Hematopoietic multipotent progenitor cell treated with erythropoietin and hydrocortisone succinate and interleukin-3 and kit ligand, for 17 days (in vitro differentiated cells): ENCODE results near the gene AMER2.
"Not testable (repeated sequence)": the region's sequence is repeated elsewhere in the genome, so short reads cannot be mapped to it uniquely, and the experiment has no call there.

ENCODE experiments used
- DNase-seq: peaks from one replicate; pipeline ENCODE4 v3.0.0-alpha.2; 2015; ENCODE audit warnings: low spot score

The AMER2 gene

GRCh38 chr13:25181597-25181996 is 9.5 kb upstream of the AMER2 start:
- no peak for DNase-seq

GRCh38 chr13:25180775-25181537 is 8.9 kb upstream of the AMER2 start:
- DNase-seq = no peak

GRCh38 chr13:25179832-25180774 is 8.0 kb upstream of the AMER2 start:
- no peak for DNase-seq

GRCh38 chr13:25179011-25179410 is 6.9 kb upstream of the AMER2 start:
- DNase-seq = no peak

GRCh38 chr13:25178070-25178469 is 6.0 kb upstream of the AMER2 start:
- no peak for DNase-seq

- no peak for DNase-seq
Measured at GRCh38 chr13:25177636-25178035, 5.5 kb upstream of the AMER2 start.

- DNase-seq = no peak
Measured at GRCh38 chr13:25177012-25177411, 4.9 kb upstream of the AMER2 start.

GRCh38 chr13:25175431-25175830 is 3.3 kb upstream of the AMER2 start:
- DNase-seq = no peak

- no peak for DNase-seq
Measured at GRCh38 chr13:25175026-25175425, 2.9 kb upstream of the AMER2 start.

GRCh38 chr13:25174304-25174703 is 2.2 kb upstream of the AMER2 start:
- DNase-seq = no peak

- no peak for DNase-seq
Measured at GRCh38 chr13:25172303-25172630, 179 bp upstream of the AMER2 start.

GRCh38 chr13:25171170-25171516 is 945 bp downstream of the AMER2 start:
- DNase-seq = no peak

- DNase-seq = no peak
Measured at GRCh38 chr13:25170554-25171111, 1.5 kb downstream of the AMER2 start.

- DNase-seq = no peak
Measured at GRCh38 chr13:25169951-25170553, 2.0 kb downstream of the AMER2 start.

GRCh38 chr13:25169356-25169755 is 2.7 kb downstream of the AMER2 start:
- DNase-seq = no peak

- no peak for DNase-seq
Measured at GRCh38 chr13:25168790-25169189, 3.3 kb downstream of the AMER2 start.

GRCh38 chr13:25167382-25168174 is 4.5 kb downstream of the AMER2 start:
- no peak for DNase-seq

- no peak for DNase-seq
Measured at GRCh38 chr13:25166306-25166705, 5.8 kb downstream of the AMER2 start.

GRCh38 chr13:25165663-25166062 is 6.4 kb downstream of the AMER2 start:
- no peak for DNase-seq

- DNase-seq = not testable (repeated sequence)
Measured at GRCh38 chr13:25165163-25165562, 6.9 kb downstream of the AMER2 start.

- DNase-seq = no peak
Measured at GRCh38 chr13:25157681-25158080, 14.4 kb downstream of the AMER2 start.

- DNase-seq = no peak
Measured at GRCh38 chr13:25153736-25154135, 18.4 kb downstream of the AMER2 start.
